PC-3 (cell line): ENCODE data around the gene ATP8B3. TPM values are rescaled to one million over a fixed set of nuclear protein-coding genes. Genes with fewer than 3 reads are reported as not detected.
A peak's percentile ranks its signal among the peaks of the same experiment; 100 is the strongest.

Source experiments
- ATAC-seq: fragments of 200-7000 bp; cut with Tn5 transposase; 2 replicates; pipeline ENCODE4 v1.9.1; 2020; ENCODE audit warnings: mild to moderate bottlenecking, moderate library complexity
- BruUV-seq: library from RNA; stranded (reverse); fragments of 400-500 nt; replicated peaks from 2 replicates; lab custom pipeline; 2021; lab: Mats Ljungman, UMichigan
- CTCF ChIA-PET: fragments of 300-600 bp; sonication (Branson Sonifier 250); formaldehyde crosslinking; loops from one replicate; lab custom pipeline; 2022; ENCODE audit warnings: antibody characterized with exemption; lab: Charles Lee
- POLR2A ChIA-PET: fragments of 300-600 bp; sonication (Branson Sonifier 250); formaldehyde crosslinking; loops from one replicate; lab custom pipeline; 2022; ENCODE audit warnings: antibody characterized with exemption; ENCODE audit not compliant: unreplicated experiment; lab: Charles Lee
- DNase-seq: peaks from one replicate; pipeline ENCODE4 v3.0.0-alpha.2; 2015
- H2AFZ ChIP-seq: fragments of 300-600 bp; sonication (generic); 2 replicates; pipeline ENCODE4 v1.6.0; 2016; ENCODE audit warnings: antibody characterized with exemption, low read length
- H3F3A ChIP-seq: fragments of 300-600 bp; sonication (generic); one replicate; pipeline ENCODE4 v1.6.0; 2017; ENCODE audit warnings: antibody characterized with exemption, low read length, control low read depth, mild to moderate bottlenecking; ENCODE audit not compliant: unreplicated experiment
- H3K27ac ChIP-seq: fragments of 300-600 bp; sonication (generic); 2 replicates; pipeline ENCODE4 v1.5.1; 2016; ENCODE audit warnings: mild to moderate bottlenecking, low read length
- H3K27me3 ChIP-seq: fragments of 300-600 bp; sonication (generic); 2 replicates; pipeline ENCODE4 v1.6.1; 2016; ENCODE audit warnings: low read length, mixed read lengths
- H3K36me3 ChIP-seq: fragments of 300-600 bp; sonication (generic); 2 replicates; pipeline ENCODE4 v1.6.1; 2016; ENCODE audit warnings: low read depth, mixed run types, low read length, mixed read lengths
- H3K4me1 ChIP-seq: fragments of 300-600 bp; sonication (generic); 2 replicates; pipeline ENCODE4 v1.5.1; 2016; ENCODE audit warnings: low read length; ENCODE audit not compliant: insufficient read depth
- H3K4me2 ChIP-seq: fragments of 300-600 bp; sonication (generic); 2 replicates; pipeline ENCODE4 v1.6.0; 2016; ENCODE audit warnings: low read length
- H3K4me3 ChIP-seq: fragments of 300-600 bp; sonication (generic); 2 replicates; pipeline ENCODE4 v1.5.1; 2016; ENCODE audit warnings: mild to moderate bottlenecking, low read length, mixed read lengths
- H3K79me2 ChIP-seq: fragments of 300-600 bp; sonication (generic); 2 replicates; pipeline ENCODE4 v1.6.1; 2017; ENCODE audit warnings: low read length, mixed read lengths
- H3K9ac ChIP-seq: fragments of 300-600 bp; sonication (generic); 2 replicates; pipeline ENCODE4 v1.6.0; 2016; ENCODE audit warnings: mild to moderate bottlenecking, low read length
- H3K9me2 ChIP-seq: fragments of 300-600 bp; sonication (generic); replicated peaks from 2 replicates; pipeline ENCODE4 v1.6.1; 2016; ENCODE audit warnings: mixed run types, low read length, mixed read lengths
- H3K9me3 ChIP-seq: fragments of 300-600 bp; sonication (generic); 2 replicates; pipeline ENCODE4 v1.6.1; 2016; ENCODE audit warnings: low read length, mixed read lengths
- H4K20me1 ChIP-seq: fragments of 300-600 bp; sonication (generic); 2 replicates; pipeline ENCODE4 v1.6.1; 2016; ENCODE audit warnings: low read length, mixed read lengths
- EZH2 ChIP-seq: fragments of 300-600 bp; sonication (generic); IDR thresholded peaks from one replicate; pipeline ENCODE4 v1.6.1; 2017; ENCODE audit warnings: antibody characterized with exemption, mild to moderate bottlenecking, low read length; ENCODE audit not compliant: unreplicated experiment
- EZH2phosphoT487 ChIP-seq: fragments of 300-600 bp; sonication (generic); IDR thresholded peaks from 2 replicates; pipeline ENCODE4 v1.6.1; 2018; ENCODE audit warnings: mild to moderate bottlenecking, antibody characterized with exemption, low read length, borderline replicate concordance
- intact Hi-C: fragments of 100-400 bp; cut with micrococcal nuclease; formaldehyde crosslinking; loops from 2 replicates; pipeline ENCODE4 v1.9.0; 2023
- total RNA-seq: library from RNA; depleted of rRNA; stranded (reverse); fragments of >200 nt; gene quantifications from 2 replicates; pipeline ENCODE4 v1.2.3, GENCODE V29; 2014
- TF ChIP-seq, protein P1 (sequence below): fragments of 300-600 bp; sonication (generic); conservative IDR thresholded peaks from 2 replicates; pipeline ENCODE4 v1.5.1; 2017; ENCODE audit warnings: antibody characterized with exemption, low read depth, mild to moderate bottlenecking, low read length

Gene ATP8B3
- total RNA-seq, 1 experiment from 2014 or later = 4.2 TPM

DNA sequence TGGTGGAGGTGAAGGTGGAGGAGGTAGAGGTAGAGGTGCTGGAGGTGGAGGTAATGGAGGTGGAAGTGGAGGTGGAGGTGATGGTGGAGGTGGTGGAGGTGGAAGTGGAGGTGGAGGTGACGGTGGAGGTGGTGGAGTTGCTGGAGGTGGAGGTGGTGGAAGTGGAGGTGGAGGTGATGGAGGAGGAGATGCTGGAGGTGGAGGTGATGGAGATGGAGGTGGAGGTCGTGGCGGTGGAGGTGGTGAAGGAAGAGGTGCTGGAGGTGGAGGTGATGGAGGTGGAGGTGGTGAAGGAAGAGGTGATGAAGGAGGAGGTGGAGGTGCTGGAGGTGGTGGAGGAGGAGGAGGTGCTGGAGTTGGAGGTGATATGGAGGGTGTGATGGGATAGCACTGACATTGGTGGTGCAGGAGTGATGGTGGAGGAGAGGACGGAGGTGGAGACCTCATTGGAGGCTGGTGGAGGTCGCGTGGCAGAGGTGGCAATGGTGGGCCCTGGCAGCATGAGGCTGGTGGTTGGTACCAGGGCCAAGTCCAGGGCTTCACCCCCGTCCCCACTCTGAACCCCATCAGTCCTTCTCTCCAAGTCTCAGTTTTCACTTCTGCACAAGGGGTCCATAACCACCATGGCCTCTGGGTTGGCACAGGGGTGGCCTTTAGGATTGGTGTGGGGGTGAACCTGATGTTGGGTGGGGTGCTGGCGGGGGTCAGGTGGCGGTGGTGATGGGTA lies 43.0 kb downstream of the ATP8B3 start:
- ATAC-seq (no peak), DNase-seq (no peak)
- Histone ChIP-seq H3F3A (no peaks in the 10 kb centered on the region), H3K79me2 (no peaks in the 10 kb centered on the region), H3K4me3 (no peak overlapping the region), H3K27ac (no peak overlapping the region), H4K20me1 (no peaks in the 10 kb centered on the region), H3K4me1 (peaks cover 19% of the 10 kb centered on the region), H3K4me2 (no peak overlapping the region), H3K9ac (no peak overlapping the region), H3K9me3 (0 out of 2 replicates have a peak, but pooled peaks cover 4% of the 10 kb centered on the region), H3K27me3 (no peaks in the 10 kb centered on the region), H2AFZ (no peak overlapping the region), H3K9me2 (no peaks in the 10 kb centered on the region), H3K36me3 (no peaks in the 10 kb centered on the region)
- TF ChIP-seq, protein P1, sequence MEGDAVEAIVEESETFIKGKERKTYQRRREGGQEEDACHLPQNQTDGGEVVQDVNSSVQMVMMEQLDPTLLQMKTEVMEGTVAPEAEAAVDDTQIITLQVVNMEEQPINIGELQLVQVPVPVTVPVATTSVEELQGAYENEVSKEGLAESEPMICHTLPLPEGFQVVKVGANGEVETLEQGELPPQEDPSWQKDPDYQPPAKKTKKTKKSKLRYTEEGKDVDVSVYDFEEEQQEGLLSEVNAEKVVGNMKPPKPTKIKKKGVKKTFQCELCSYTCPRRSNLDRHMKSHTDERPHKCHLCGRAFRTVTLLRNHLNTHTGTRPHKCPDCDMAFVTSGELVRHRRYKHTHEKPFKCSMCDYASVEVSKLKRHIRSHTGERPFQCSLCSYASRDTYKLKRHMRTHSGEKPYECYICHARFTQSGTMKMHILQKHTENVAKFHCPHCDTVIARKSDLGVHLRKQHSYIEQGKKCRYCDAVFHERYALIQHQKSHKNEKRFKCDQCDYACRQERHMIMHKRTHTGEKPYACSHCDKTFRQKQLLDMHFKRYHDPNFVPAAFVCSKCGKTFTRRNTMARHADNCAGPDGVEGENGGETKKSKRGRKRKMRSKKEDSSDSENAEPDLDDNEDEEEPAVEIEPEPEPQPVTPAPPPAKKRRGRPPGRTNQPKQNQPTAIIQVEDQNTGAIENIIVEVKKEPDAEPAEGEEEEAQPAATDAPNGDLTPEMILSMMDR = no peak
- TF ChIP-seq EZH2phosphoT487 (no peak), EZH2 (no peak)
- POLR2A ChIA-PET = no interaction called here
- CTCF ChIA-PET = interaction anchor here (1.0 kb wide), 1 partner anchor 12 kb away, joined by 6 read pairs; no protein-coding TSS in a partner anchor
- intact Hi-C loops = no loop called here
- no TSS peak for BruUV-seq

DNA sequence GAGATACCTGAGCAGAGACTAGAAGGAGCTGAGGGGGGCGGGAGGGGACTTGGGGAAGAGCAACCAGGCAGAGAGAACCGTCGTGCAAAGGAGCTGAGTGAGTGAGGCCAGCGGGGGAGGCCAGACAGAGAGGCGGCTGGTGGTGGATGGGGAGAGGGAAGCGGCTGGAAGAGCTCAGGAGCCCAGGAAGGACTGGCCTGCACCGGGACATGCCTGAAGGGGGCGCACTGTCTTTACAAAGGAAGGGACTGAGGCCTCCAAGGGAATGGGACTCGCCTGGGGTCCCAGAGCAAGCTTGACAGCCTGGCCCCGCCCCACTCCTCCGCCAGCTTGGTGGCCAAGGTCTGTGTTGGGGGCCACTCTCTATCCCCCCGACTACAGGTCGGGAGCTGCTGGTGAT lies 43.8 kb downstream of the ATP8B3 start:
- Histone ChIP-seq H3K79me2 (no peaks in the 10 kb centered on the region), H3K9ac (no peak overlapping the region), H3K9me2 (no peaks in the 10 kb centered on the region), H3K36me3 (no peaks in the 10 kb centered on the region), H2AFZ (no peak overlapping the region), H3K4me1 (peaks cover 11% of the 10 kb centered on the region), H3K27ac (no peak overlapping the region), H3K4me2 (no peak overlapping the region), H3K9me3 (0 out of 2 replicates have a peak, but pooled peaks cover 4% of the 10 kb centered on the region), H3K27me3 (no peaks in the 10 kb centered on the region), H3K4me3 (no peak overlapping the region), H3F3A (no peaks in the 10 kb centered on the region), H4K20me1 (no peaks in the 10 kb centered on the region)
- ChIA-PET CTCF (interaction anchor here (0.6 to 1.0 kb wide), 3 partner anchors 12 to 96 kb away, joined by 3 to 6 read pairs (median 4); no protein-coding TSS in a partner anchor), POLR2A (no interaction called here)
- BruUV-seq = no TSS peak
- TF ChIP-seq, protein P1 = peak; percentile 28; the same call in 1 of the 2 replicates
- no peak for TF ChIP-seq EZH2
- DNase-seq (no peak), ATAC-seq (no peak)
- intact Hi-C loops = no loop called here

DNA sequence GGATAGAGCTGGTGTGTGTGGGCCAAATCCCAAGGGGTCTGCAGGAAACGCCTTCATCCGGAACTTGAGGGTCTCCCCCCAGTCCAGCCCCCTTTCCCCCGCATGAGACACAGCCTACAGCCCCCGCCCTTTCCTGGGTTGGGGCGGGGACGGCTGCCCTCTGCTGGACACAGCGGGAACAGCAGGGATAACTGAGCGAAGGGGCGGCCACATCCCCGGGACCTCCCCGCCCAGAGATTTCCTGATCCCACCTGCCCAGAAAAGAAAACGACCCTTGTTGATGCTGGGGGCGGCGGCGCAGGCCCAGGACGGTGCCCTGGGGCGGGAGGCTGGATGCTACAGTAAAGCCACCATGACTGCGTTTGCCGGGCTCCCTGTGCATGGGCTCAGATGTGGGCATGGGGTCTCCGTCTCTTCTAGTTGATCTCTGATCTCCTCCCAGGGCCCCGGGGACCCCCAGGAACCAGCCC lies 44.6 kb downstream of the ATP8B3 start:
- TF ChIP-seq, protein P1 = peak; percentile 89
- TF ChIP-seq EZH2phosphoT487 (no peak), EZH2 (no peak)
- no peaks in the 10 kb centered on the region for H3K79me2 ChIP-seq
- no peak overlapping the region for H3K4me3 ChIP-seq
- H4K20me1 ChIP-seq = no peaks in the 10 kb centered on the region
- intact Hi-C loops = no loop called here
- H3K27ac ChIP-seq = no peak overlapping the region
- H3K9me3 ChIP-seq = 0 out of 2 replicates have a peak, but pooled peaks cover 4% of the 10 kb centered on the region
- POLR2A ChIA-PET = no interaction called here
- H3K27me3 ChIP-seq = no peaks in the 10 kb centered on the region
- DNase-seq (peak; percentile 41), ATAC-seq (no peak)
- H3K9ac ChIP-seq = no peak overlapping the region
- 0 out of 2 replicates have a peak, but pooled peaks cover 7% of the 10 kb centered on the region for H3K4me1 ChIP-seq
- H3K36me3 ChIP-seq = no peaks in the 10 kb centered on the region
- no TSS peak for BruUV-seq
- H3F3A ChIP-seq = no peaks in the 10 kb centered on the region
- CTCF ChIA-PET = interaction anchor here (0.6 to 1.0 kb wide), 3 partner anchors 13 to 95 kb away, joined by 3 to 6 read pairs (median 4); no protein-coding TSS in a partner anchor
- no peak overlapping the region for H3K4me2 ChIP-seq
- H2AFZ ChIP-seq = no peak overlapping the region
- H3K9me2 ChIP-seq = no peaks in the 10 kb centered on the region
